HG02642 (cell line): Measurements from ENCODE around the gene KRT28.
"Not testable (repeated sequence)": the region's sequence is repeated elsewhere in the genome, so short reads cannot be mapped to it uniquely, and the experiment has no call there.

Source experiments
- ATAC-seq: cut with Tn5 transposase; IDR thresholded peaks from one replicate; pipeline ENCODE4 v1.9.1; 2021; ENCODE audit warnings: mild to moderate bottlenecking; ENCODE audit not compliant: unreplicated experiment, poor library complexity

Gene KRT28

DNA sequence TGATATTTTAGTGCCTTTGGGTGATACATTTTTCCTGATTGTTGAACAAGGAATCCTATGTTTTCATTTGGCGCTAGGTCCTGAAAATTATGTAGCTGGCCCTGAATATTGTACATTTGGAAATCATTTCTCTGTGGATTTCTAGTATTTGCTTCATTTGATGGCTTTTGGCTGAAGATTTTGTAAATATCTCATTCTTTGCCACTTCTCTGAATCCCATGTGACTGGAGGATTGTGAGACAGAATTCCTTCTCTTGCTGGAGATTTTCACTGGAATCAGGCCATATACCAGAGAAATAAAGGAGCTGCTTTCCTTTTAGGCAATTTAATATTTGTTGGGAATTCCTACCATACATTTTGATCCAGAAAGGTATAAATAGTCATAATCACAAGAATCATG, 8.6 kb downstream of the KRT28 start:
- no peak for ATAC-seq

DNA sequence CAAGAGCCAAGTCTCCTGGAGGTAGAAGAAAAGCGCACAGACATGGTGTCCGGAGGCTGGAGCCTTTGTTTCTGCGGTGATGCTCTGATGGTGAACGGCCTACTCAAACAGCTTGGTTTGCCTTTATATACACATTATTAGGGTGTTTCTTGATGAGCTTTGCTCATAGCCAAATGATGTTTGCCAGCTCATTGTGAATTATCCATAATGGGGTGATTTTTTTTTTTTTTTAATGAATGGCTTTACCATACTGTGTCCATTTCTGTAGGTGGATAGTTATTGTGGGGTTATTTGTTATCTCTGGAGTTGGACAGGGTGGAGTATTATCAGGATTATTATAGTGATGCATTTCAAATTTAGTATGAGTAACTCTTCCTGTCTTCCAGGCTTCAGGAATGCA, 17.3 kb downstream of the KRT28 start, which contains the start of gene KRT27:
TSS of gene KRT27 (minus strand) at position 101 of the 400 bp plus-strand sequence. CDS start at position 44, 57 bp downstream.
- no peak for ATAC-seq

DNA sequence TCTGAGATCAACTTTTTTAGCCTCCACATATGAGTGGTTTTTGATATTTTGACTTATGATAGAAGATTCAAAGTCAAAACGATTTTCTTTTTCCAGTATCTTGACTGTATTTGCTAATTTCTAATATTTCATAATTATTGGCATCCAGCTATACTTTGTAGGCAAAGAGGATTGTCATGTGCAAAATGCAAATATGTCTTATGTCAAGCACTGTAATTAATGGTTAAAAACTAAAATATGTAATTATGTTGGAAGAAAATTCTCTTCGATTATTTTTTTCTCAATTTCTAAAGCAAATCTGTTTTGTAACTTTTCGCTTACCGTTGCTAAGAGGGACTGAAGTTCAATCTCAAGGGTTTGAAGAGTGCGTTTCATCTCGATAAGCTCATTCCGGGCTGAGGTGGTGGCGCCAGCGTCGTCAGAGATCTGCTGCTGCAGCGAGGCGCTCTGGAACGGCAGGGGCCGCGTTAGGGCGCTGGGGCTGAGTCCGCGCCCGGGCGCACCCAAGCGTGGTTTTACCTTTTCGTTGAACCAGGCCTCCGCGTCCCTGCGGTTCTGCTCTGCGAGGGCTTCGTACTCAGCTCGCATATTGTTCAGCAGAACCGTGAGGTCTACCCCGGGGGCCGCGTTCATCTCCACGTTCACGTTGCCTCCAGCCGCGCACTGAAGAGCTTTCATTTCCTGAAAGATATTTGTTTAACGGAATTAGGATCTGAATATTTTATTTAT, 20.4 kb downstream of the KRT28 start:
- no peak for ATAC-seq

DNA sequence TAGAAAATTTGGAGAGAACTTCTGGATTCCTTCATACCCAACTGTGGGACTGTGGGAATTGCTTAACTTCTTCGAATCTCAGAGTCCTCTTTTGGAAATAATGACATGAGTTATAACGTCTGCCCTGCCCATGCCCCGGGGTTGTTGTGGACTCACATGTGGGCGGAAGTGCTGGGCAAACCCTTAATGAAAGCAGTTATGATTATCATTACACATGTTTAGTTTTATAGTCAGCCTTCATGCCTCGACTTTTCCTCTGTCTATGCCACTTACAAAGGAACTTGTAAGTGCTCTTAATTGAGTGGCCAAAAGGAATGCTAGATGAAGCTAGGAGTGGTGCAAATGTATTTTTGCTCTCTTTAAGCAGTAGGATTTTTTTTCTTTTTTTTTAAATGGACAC, 21.3 kb downstream of the KRT28 start:
- ATAC-seq: no peak

DNA sequence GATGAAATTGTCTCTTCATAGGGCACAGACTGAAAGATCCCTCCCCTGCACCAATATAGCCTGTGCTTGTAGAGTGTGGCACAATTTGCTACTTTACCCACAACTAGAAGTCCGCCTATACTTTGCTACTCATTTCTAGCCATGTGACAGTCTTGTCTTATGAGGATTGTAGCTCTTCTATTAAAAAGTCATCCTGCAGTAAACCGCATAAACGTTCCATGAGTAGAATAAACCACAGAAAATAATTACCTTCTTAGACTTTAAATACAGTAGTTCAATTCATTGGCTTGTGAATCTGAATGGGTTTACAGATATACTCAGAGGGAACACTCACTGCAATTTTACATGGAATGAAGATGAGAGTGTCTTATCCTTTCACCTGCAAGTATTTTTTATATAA, 21.8 kb downstream of the KRT28 start:
- no peak for ATAC-seq

DNA sequence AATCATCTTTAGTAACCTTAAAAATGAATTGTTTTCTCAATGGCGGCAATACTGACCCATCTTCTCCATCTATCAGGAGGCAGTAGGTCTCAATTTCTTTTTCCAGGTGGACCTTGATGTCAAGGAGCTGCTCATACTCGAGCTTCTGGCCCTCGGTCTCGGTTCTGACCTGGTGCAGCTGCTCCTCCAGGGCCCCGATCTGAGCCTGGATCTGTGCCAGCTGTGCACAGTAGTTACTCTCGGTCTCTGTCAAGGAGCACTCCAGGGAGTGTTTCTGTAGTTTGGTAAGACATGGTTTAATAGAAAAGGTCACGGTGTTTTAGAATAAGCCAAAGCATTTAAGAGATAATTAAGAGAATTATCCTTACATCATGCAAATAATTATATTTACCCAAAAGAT, 22.3 kb downstream of the KRT28 start:
- ATAC-seq: no peak

DNA sequence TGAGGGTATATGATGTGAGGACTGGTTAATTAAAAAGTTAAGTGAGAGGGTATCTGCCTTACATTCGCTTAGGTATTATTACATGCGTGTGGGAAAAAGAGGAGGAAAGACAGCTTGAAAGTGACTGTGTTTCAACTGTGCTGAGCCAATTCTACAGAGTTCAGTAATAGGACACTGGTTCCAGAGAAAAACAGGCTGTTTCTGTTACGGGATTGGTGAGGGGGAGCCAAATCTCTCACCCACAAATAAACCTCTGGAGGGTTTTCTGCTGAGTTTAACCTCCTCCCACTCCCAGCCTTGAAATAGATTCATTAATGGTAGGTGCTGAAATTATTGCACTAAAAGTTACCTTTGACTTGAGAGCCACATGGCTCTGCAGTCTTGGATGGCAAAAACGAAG, 23.8 kb downstream of the KRT28 start:
- no peak for ATAC-seq

DNA sequence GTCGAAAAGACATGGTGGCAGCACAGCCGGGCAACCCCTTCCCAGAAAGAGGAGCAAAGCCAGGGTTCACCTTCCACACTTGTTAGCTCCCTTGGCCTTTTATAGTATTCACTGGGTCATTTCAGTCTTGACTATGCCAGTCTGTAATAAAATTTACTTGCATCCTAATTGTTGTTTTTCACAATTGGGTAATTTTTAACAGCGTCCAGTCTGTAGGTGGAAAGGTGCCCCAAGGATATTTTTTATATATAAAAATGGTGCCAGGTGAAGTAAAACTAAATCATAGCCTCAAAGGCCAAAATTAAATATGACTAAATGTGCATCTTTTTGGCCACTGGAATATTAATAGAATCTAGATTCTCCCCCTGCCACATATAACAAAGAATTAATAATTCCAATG, 27.7 kb downstream of the KRT28 start, which contains the start of gene KRT26:
TSS of gene KRT26 (minus strand) at position 101 of the 400 bp plus-strand sequence. CDS start at position 13, 88 bp downstream.
- ATAC-seq: no peak

DNA sequence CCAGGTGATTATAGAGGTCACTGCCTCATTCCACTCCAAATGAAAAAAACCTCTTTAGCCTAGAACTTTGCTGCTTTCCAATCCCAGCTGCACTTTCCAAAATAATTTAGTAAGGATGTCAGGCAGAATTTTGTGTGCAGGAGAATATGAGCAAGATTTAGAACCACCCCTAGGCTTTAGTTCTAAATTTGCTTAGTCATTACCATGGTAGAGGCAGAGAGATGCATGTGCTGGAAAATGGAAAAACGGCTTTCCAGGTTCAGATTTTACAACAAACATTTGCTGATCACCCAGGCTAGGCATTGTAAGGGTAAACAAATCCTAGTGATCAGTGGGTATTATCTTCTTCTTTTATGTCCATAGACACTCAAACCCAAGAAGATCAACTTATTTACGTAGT, 34.1 kb downstream of the KRT28 start:
- ATAC-seq: no peak

DNA sequence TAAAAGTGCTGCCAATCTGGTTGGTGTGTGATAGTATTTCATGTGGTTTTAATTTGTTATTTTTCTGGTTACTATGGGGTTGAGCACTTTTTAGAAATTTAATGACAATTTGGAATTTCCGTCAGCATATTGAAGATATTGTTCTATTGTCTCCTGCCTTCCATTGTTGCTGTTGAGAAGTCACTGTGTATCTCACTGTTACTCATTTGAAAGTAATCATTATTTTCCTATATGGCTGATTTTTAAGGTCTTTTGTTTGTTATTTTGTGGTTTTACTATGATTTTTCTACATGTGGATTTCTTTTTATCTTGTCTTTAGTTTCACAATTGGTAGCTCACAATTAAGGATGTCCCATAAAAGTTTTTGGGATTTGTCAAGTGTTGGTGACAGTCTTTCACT, 36.0 kb downstream of the KRT28 start:
- ATAC-seq: no peak

DNA sequence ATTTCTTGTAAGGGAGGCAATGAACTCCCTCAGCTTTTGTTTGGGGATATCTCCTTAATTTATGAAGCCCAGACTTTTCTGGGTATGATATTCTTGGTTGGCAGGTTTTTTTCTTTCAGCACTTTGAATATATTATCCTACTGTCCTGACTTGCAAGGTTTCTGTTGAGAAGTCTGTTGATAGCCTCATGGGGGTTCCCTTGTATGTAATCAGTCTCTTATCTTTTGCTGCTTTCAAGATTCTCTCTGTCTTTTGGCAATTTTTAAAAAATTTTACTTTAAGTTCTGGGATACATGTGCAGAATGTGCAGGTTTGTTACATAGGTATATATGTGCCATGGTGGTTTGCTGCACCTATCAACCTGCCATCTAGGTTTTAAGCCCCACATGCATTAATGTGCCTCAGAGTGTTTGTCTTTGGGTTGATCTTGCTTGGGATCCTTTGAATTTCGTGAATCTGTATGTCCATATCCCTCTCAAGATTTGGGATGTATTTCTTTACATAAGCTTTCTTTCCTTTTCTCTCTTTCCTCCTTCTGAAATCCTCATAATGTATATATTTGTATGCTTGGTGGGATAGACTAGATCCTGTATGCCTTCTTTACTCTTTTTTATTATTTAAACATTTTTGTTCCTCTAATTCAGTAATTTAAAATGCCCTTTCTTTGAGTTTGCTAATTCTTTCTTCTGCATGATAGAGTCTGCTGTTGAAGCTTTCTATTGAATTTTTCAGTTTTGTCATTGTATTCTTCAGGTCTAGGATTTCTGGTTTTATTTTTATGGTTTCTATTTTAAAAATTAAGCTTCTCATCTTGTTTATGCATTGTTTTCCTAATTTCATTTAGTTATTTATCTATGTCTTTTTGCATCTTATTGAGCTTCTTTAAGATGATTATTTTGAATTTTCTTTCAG, 39.4 kb downstream of the KRT28 start:
- no peak for ATAC-seq

DNA sequence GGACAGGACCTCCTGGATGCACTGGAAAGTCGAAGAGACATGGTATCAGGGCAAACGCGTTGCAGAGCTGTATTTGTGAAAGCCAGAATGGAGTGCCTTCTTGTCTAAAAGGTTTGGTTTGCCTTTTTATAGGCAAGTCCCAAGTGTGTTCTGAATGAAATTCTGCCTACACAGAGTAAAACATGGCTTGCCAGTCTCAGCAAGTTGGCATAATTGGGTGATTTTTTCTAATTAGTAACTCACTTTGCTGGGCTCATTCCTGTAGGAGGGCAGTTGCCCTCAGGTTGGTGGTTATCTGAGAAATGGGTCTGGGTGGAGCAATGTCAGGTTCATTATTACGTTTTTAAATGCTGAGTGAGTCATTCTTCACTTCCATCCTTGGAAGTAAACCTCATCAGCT, 44.5 kb downstream of the KRT28 start, which contains the start of gene KRT25:
TSS of gene KRT25 (minus strand) at position 101 of the 400 bp plus-strand sequence. CDS start at position 41, 60 bp downstream.
- ATAC-seq: no peak

DNA sequence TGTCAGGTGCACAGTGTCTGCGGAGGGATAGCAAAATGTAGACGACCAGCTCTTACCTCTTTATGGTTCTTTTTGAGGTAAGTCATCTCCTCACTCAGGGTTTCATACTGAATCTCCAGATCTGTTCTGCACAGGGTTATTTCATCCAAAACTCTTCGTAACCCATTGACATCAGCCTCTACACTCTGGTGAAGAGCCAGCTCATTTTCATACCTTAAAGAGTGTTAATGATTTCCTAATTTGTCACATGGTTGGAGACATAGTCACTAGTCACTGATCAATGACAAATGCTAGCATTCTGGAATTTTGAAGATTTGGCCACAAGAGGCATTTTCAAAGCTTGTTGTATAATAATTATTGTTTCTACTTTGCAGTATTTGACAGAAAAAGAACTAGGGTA, 46.0 kb downstream of the KRT28 start:
- no peak for ATAC-seq

DNA sequence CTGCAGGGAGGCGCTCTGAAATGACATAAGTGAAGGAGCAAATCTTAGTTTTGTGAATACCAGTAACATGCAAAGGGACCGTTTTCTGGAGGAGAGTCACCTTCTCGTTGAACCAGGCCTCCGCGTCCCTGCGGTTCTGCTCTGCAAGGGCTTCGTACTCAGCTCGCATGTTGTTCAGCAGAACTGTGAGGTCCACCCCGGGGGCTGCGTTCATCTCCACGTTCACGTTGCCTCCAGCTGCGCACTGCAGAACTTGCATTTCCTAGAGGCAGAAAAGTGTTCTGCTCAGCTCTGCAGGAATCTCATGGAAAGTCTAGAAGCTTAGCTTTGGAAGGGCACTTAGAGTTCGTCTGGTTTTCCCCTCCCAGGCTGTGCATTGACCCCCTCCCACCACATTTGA, 48.7 kb downstream of the KRT28 start:
- no peak for ATAC-seq

DNA sequence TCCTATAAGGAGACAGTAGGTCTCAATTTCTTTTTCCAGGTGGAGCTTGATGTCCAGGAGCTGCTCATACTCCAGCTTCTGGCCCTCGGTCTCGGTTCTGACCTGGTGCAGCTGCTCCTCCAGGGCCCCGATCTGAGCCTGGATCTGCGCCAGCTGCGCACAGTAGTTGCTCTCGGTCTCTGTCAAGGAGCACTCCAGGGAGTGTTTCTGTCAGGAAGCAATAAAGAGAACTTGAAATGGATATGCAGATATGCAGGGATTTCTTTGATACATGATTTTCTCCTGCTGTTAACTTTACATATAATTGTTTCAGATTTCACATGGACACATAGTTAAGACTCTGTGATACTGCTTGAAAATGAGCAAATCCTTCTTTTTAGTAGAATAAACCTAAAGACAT, 49.4 kb downstream of the KRT28 start:
- no peak for ATAC-seq

DNA sequence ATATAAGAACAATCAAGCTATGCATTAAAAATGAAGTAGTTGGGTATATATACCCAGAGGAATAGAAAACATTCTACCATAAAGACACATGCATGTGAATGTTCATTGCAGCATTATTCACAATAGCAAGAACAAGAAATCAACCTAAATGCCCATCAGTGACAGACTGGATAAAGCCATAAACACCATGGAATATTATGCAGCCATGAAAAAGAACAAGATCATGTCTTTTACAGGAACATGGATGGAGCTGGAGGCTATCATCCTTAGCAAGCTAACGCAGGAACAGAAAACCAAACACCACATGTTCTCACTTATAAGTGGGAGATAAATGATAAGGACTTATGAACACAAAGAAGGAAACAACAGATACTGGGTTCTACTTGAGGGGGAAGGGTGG, 51.1 kb downstream of the KRT28 start:
- not testable (repeated sequence) for ATAC-seq
